GM12891 (cell line): ENCODE data around the gene FCRL6.

ENCODE experiments used
- POLR2A ChIP-seq: IDR thresholded peaks from 2 replicates; pipeline ENCODE4 v1.6.1; 2011; ENCODE audit warnings: low read depth, low read length, control low read depth
- POLR2AphosphoS5 ChIP-seq: IDR thresholded peaks from 2 replicates; pipeline ENCODE4 v1.6.1; 2011; ENCODE audit warnings: low read depth, low read length, control low read depth
- POU2F2 ChIP-seq: IDR thresholded peaks from 2 replicates; pipeline ENCODE4 v1.6.1; 2011; ENCODE audit warnings: low read depth, mild to moderate bottlenecking, control low read depth, low read length, moderate library complexity

GRCh38 chr1:159854116-159854692, 52.0 kb downstream of the FCRL6 start:
- TF ChIP-seq POLR2A = no peak
- TF ChIP-seq POLR2AphosphoS5 = no peak
- no peak for TF ChIP-seq POU2F2
